Ascending aorta (tissue), 2 donors: ENCODE data around the gene GPR39. TPM values are rescaled to one million over a fixed set of nuclear protein-coding genes. Genes with fewer than 3 reads are reported as not detected.

Source experiments
- DNase-seq, 2 donors: peaks; one replicate each; pipeline ENCODE4 v3.0.0-alpha.2; 2019; ENCODE audit warnings: low spot score in 2 of 2
- H3K27ac ChIP-seq, 2 donors: fragments of 200-600 bp; sonication (generic); one replicate each; pipeline ENCODE4 v1.5.1; 2016 to 2017; ENCODE audit warnings: mild to moderate bottlenecking in 1 of 2
- H3K27me3 ChIP-seq: fragments of 200-600 bp; sonication (generic); one replicate; pipeline ENCODE4 v1.5.1; 2017
- H3K36me3 ChIP-seq, 2 donors: fragments of 200-600 bp; sonication (generic); one replicate each; pipeline ENCODE4 v1.5.1; 2016
- H3K4me1 ChIP-seq, 2 donors: fragments of 200-600 bp; sonication (generic); one replicate each; pipeline ENCODE4 v1.5.1; 2016 to 2017; ENCODE audit warnings: mild to moderate bottlenecking in 1 of 2
- H3K4me3 ChIP-seq, 2 donors: fragments of 200-600 bp; sonication (generic); one replicate each; pipeline ENCODE4 v1.5.1; 2016 to 2017; ENCODE audit warnings: mild to moderate bottlenecking in 1 of 2
- H3K9me3 ChIP-seq, 2 donors: fragments of 200-600 bp; sonication (generic); one replicate each; pipeline ENCODE4 v1.5.1; 2016
- CTCF ChIP-seq, 3 experiments: fragments of 200-600 bp in 2 of 3; fragments of 450-650 bp in 1 of 3; sonication (generic) in 2 of 3; IDR thresholded peaks; one replicate each; pipeline ENCODE4 v1.5.1; 2016 to 2019; ENCODE audit warnings: antibody characterized with exemption in 3 of 3, mild to moderate bottlenecking in 1 of 3, moderate library complexity in 1 of 3
- intact Hi-C: fragments of 100-400 bp; cut with DNase I; formaldehyde crosslinking; loops from one replicate; pipeline ENCODE4 v1.15.1; 2023
- total RNA-seq: library from RNA; depleted of rRNA; stranded (reverse); fragments of >200 nt; gene quantifications from one replicate; pipeline ENCODE4 v1.1.0, GENCODE V29; 2016

Gene GPR39
- total RNA-seq, 1 donor from 2014 or later, result 0.64 TPM

- no peaks in the 10 kb centered on the region for H3K9me3 ChIP-seq
- no peaks in the 10 kb centered on the region for H3K36me3 ChIP-seq
- no peak for TF ChIP-seq CTCF (IDR thresholded peaks at IDR 0.05)
- H3K27ac ChIP-seq, result no peak overlapping the region
- no peaks in the 10 kb centered on the region for H3K27me3 ChIP-seq
- no peak overlapping the region for H3K4me3 ChIP-seq
- H3K4me1 ChIP-seq, result no peaks in the 10 kb centered on the region
- intact Hi-C loops, result no loop called here
- no peak for DNase-seq
Observed at GRCh38 chr2:132636346-132636745, 219.7 kb downstream of the GPR39 start.

GRCh38 chr2:132638313-132639040, 221.9 kb downstream of the GPR39 start:
- H3K27ac ChIP-seq, result no peak overlapping the region
- intact Hi-C loops, result no loop called here
- H3K9me3 ChIP-seq, result no peaks in the 10 kb centered on the region
- H3K4me1 ChIP-seq, result no peaks in the 10 kb centered on the region
- no peaks in the 10 kb centered on the region for H3K36me3 ChIP-seq
- no peak for TF ChIP-seq CTCF (IDR thresholded peaks at IDR 0.05)
- no peak for DNase-seq
- H3K4me3 ChIP-seq, result no peak overlapping the region
- no peaks in the 10 kb centered on the region for H3K27me3 ChIP-seq

GRCh38 chr2:132640116-132640515, 223.5 kb downstream of the GPR39 start:
- H3K4me1 ChIP-seq, result no peaks in the 10 kb centered on the region
- no peak overlapping the region for H3K4me3 ChIP-seq
- no peak overlapping the region for H3K27ac ChIP-seq
- H3K27me3 ChIP-seq, result no peaks in the 10 kb centered on the region
- no peaks in the 10 kb centered on the region for H3K9me3 ChIP-seq
- no peaks in the 10 kb centered on the region for H3K36me3 ChIP-seq
- no peak for DNase-seq
- no peak for TF ChIP-seq CTCF (IDR thresholded peaks at IDR 0.05)
- intact Hi-C loops, result no loop called here

GRCh38 chr2:132641819-132642218, 225.2 kb downstream of the GPR39 start:
- no peak for DNase-seq
- Histone ChIP-seq H3K9me3 (no peaks in the 10 kb centered on the region), H3K27me3 (no peaks in the 10 kb centered on the region), H3K4me3 (no peak overlapping the region), H3K36me3 (no peaks in the 10 kb centered on the region), H3K27ac (no peak overlapping the region), H3K4me1 (no peaks in the 10 kb centered on the region)
- intact Hi-C loops, result no loop called here
- no peak for TF ChIP-seq CTCF (IDR thresholded peaks at IDR 0.05)

GRCh38 chr2:132642415-132642814, 225.8 kb downstream of the GPR39 start:
- H3K9me3 ChIP-seq, result no peaks in the 10 kb centered on the region
- H3K36me3 ChIP-seq, result no peaks in the 10 kb centered on the region
- no peak overlapping the region for H3K27ac ChIP-seq
- TF ChIP-seq CTCF (IDR thresholded peaks at IDR 0.05), result no peak
- no peaks in the 10 kb centered on the region for H3K4me1 ChIP-seq
- no peak for DNase-seq
- intact Hi-C loops, result no loop called here
- H3K27me3 ChIP-seq, result no peaks in the 10 kb centered on the region
- no peak overlapping the region for H3K4me3 ChIP-seq

- H3K4me3 ChIP-seq, result no peak overlapping the region
- intact Hi-C loops, result no loop called here
- no peak overlapping the region for H3K27ac ChIP-seq
- DNase-seq, result no peak
- TF ChIP-seq CTCF (IDR thresholded peaks at IDR 0.05), result no peak
- no peaks in the 10 kb centered on the region for H3K4me1 ChIP-seq
- H3K36me3 ChIP-seq, result no peaks in the 10 kb centered on the region
- no peaks in the 10 kb centered on the region for H3K27me3 ChIP-seq
- no peaks in the 10 kb centered on the region for H3K9me3 ChIP-seq
Observed at GRCh38 chr2:132645176-132645575, 228.6 kb downstream of the GPR39 start.
